K562 (cell line): ENCODE results near the gene SOWAHA.
"Not testable (repeated sequence)": the region's sequence is repeated elsewhere in the genome, so short reads cannot be mapped to it uniquely, and the experiment has no call there.

Experiments
- CBX5 ChIP-seq: IDR thresholded peaks from 2 replicates; pipeline ENCODE4 v1.6.1; 2014; ENCODE audit warnings: low read depth, borderline replicate concordance
- EZH2 ChIP-seq: IDR thresholded peaks from 2 replicates; pipeline ENCODE4 v1.6.1; 2012; ENCODE audit warnings: low read depth, mild to moderate bottlenecking, inconsistent platforms, low read length, borderline replicate concordance
- PHF8 ChIP-seq: fragments of 200-600 bp; sonication (generic); IDR thresholded peaks from 2 replicates; pipeline ENCODE4 v1.6.1; 2012; ENCODE audit warnings: mixed run types, mild to moderate bottlenecking, inconsistent platforms, low read length, moderate library complexity, borderline replicate concordance
- ZNF780A ChIP-seq: fragments of 250-450 bp; sonication (Bioruptor Pico); IDR thresholded peaks from 2 replicates; pipeline ENCODE4 v1.5.0; 2021; ENCODE audit warnings: mild to moderate bottlenecking
- TF ChIP-seq, protein P1 (sequence below), 3 experiments: IDR thresholded peaks in 2 of 3; conservative IDR thresholded peaks in 1 of 3; 2 replicates each; pipeline ENCODE4 v1.5.1; 2011 to 2012; ENCODE audit warnings: low read length in 3 of 3, mild to moderate bottlenecking in 3 of 3, control low read depth in 2 of 3, improper control_type of control experiment in 1 of 3, inconsistent platforms in 1 of 3, low read depth in 1 of 3, mixed read lengths in 1 of 3, moderate library complexity in 1 of 3; ENCODE audit not compliant: insufficient read depth in 2 of 3
- TF ChIP-seq, protein P2 (sequence below): fragments of 450-650 bp; formaldehyde crosslinking; IDR thresholded peaks from 2 replicates; pipeline ENCODE4 v1.4.0; 2020; ENCODE audit warnings: mild to moderate bottlenecking, mixed read lengths

DNA sequence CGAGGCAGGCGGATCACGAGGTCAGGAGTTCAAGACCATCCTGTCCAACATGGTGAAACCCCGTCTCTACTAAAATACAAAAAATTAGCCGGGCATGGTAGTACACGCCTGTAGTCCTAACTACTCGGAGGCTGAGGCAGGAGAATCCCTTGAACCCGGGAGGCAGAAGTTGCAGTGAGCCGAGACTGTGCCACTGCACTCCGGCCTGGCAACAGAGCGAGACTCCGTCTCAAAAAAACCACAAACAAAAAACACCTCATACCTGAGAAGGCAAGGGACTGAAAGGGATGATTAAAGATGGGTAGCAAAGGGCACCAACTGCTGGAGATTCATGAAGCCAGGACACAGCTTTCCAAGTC, 6.3 kb upstream of the SOWAHA start:
- not testable (repeated sequence) for TF ChIP-seq CBX5, ZNF780A, EZH2, PHF8
- TF ChIP-seq, protein P1, sequence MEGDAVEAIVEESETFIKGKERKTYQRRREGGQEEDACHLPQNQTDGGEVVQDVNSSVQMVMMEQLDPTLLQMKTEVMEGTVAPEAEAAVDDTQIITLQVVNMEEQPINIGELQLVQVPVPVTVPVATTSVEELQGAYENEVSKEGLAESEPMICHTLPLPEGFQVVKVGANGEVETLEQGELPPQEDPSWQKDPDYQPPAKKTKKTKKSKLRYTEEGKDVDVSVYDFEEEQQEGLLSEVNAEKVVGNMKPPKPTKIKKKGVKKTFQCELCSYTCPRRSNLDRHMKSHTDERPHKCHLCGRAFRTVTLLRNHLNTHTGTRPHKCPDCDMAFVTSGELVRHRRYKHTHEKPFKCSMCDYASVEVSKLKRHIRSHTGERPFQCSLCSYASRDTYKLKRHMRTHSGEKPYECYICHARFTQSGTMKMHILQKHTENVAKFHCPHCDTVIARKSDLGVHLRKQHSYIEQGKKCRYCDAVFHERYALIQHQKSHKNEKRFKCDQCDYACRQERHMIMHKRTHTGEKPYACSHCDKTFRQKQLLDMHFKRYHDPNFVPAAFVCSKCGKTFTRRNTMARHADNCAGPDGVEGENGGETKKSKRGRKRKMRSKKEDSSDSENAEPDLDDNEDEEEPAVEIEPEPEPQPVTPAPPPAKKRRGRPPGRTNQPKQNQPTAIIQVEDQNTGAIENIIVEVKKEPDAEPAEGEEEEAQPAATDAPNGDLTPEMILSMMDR (IDR thresholded peaks at IDR 0.05 in 2 of 3, conservative IDR thresholded peaks at IDR 0.05 in 1 of 3; ENCODE audit: insufficient read depth in 2 of 3, low read depth in 1 of 3, low read length in 3 of 3), result not testable (repeated sequence)
- TF ChIP-seq, protein P2, sequence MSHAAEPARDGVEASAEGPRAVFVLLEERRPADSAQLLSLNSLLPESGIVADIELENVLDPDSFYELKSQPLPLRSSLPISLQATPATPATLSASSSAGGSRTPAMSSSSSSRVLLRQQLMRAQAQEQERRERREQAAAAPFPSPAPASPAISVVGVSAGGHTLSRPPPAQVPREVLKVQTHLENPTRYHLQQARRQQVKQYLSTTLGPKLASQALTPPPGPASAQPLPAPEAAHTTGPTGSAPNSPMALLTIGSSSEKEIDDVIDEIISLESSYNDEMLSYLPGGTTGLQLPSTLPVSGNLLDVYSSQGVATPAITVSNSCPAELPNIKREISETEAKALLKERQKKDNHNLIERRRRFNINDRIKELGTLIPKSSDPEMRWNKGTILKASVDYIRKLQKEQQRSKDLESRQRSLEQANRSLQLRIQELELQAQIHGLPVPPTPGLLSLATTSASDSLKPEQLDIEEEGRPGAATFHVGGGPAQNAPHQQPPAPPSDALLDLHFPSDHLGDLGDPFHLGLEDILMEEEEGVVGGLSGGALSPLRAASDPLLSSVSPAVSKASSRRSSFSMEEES (CRISPR knock-in tag), result not testable (repeated sequence)
